Measurements from ENCODE around the gene C1R.

Gene C1R

GRCh38 chr12:7092229-7092985, at the start of gene C1R:
Gene C1R, minus strand, starts transcription at chr12:7092445. Its CDS starts 57 bp downstream, at chr12:7092388.
- peak; percentile 77 for DNase-seq (ENCODE audit: low spot score)

GRCh38 chr12:7141351-7142005, 49.2 kb upstream of the C1R start:
- DNase-seq (ENCODE audit: low spot score): no peak

- no peak for DNase-seq (ENCODE audit: low spot score)
Observed at GRCh38 chr12:7139200-7139599, 47.0 kb upstream of the C1R start.

GRCh38 chr12:7137908-7138307, 45.7 kb upstream of the C1R start:
- no peak for DNase-seq (ENCODE audit: low spot score)

- no peak for DNase-seq (ENCODE audit: low spot score)
Observed at GRCh38 chr12:7136676-7137075, 44.4 kb upstream of the C1R start.

- DNase-seq (ENCODE audit: low spot score): no peak
Observed at GRCh38 chr12:7136071-7136470, 43.8 kb upstream of the C1R start.

GRCh38 chr12:7134396-7135166, 42.3 kb upstream of the C1R start:
- no peak for DNase-seq (ENCODE audit: low spot score)

GRCh38 chr12:7131502-7131866, 39.2 kb upstream of the C1R start:
- DNase-seq (ENCODE audit: low spot score): peak; percentile 21

- peak; percentile 66 for DNase-seq (ENCODE audit: low spot score)
Observed at GRCh38 chr12:7130701-7131501, 38.7 kb upstream of the C1R start.

- peak; percentile 93 for DNase-seq (ENCODE audit: low spot score)
Observed at GRCh38 chr12:7129872-7130691, 37.8 kb upstream of the C1R start, which contains the start of gene CLSTN3. Gene CLSTN3, plus strand, starts transcription at chr12:7130371. Its CDS starts 278 bp downstream, at chr12:7130649.

- DNase-seq (ENCODE audit: low spot score): no peak
Observed at GRCh38 chr12:7129287-7129871, 37.1 kb upstream of the C1R start.

GRCh38 chr12:7128681-7129286, 36.5 kb upstream of the C1R start, which contains the start of gene RBP5:
Gene RBP5, minus strand, starts transcription at chr12:7128889. Its CDS starts 114 bp downstream, at chr12:7128775.
- DNase-seq (ENCODE audit: low spot score): no peak

GRCh38 chr12:7127916-7128626, 35.8 kb upstream of the C1R start:
- DNase-seq (ENCODE audit: low spot score): no peak

- no peak for DNase-seq (ENCODE audit: low spot score)
Observed at GRCh38 chr12:7125632-7126227, 33.5 kb upstream of the C1R start.

- DNase-seq (ENCODE audit: low spot score): no peak
Observed at GRCh38 chr12:7123806-7124522, 31.7 kb upstream of the C1R start.

- DNase-seq (ENCODE audit: low spot score): no peak
Observed at GRCh38 chr12:7122811-7123769, 30.8 kb upstream of the C1R start.

GRCh38 chr12:7121324-7121723, 29.1 kb upstream of the C1R start:
- DNase-seq (ENCODE audit: low spot score): no peak

Measured in NAMALWA (cell line).